Nephron (organoid): ENCODE results near the gene KCNC4.
A peak's percentile ranks its signal among the peaks of the same experiment; 100 is the strongest.

Source experiments
- H3K27ac Mint-ChIP-seq, 3 experiments: 2 replicates each; pipeline ENCODE4 v1.8.0; 2020; ENCODE audit warnings: mixed read lengths in 3 of 3, mild to moderate bottlenecking in 2 of 3, moderate library complexity in 1 of 3
- H3K27me3 Mint-ChIP-seq: 2 replicates; pipeline ENCODE4 v1.8.0; 2021; ENCODE audit warnings: low read depth, mild to moderate bottlenecking, moderate library complexity, mixed read lengths
- H3K36me3 Mint-ChIP-seq: 2 replicates; pipeline ENCODE4 v1.8.0; 2020; ENCODE audit warnings: low read depth, mixed read lengths
- H3K4me1 Mint-ChIP-seq: 2 replicates; pipeline ENCODE4 v1.8.0; 2020; ENCODE audit warnings: mixed read lengths
- H3K4me3 Mint-ChIP-seq, 3 experiments: 2 replicates each; pipeline ENCODE4 v1.8.0; 2020; ENCODE audit warnings: mild to moderate bottlenecking in 3 of 3, mixed read lengths in 3 of 3, moderate library complexity in 2 of 3
- H3K9me3 Mint-ChIP-seq: 2 replicates; pipeline ENCODE4 v1.8.0; 2020; ENCODE audit warnings: mixed read lengths
- TF ChIP-seq, protein P1 (sequence below), 3 experiments: fragments of 200-600 bp; sonication (generic); IDR thresholded peaks; one replicate each; pipeline ENCODE4 v1.5.0; 2021; ENCODE audit warnings: antibody characterized with exemption in 3 of 3; ENCODE audit not compliant: unreplicated experiment in 3 of 3

Gene KCNC4

DNA sequence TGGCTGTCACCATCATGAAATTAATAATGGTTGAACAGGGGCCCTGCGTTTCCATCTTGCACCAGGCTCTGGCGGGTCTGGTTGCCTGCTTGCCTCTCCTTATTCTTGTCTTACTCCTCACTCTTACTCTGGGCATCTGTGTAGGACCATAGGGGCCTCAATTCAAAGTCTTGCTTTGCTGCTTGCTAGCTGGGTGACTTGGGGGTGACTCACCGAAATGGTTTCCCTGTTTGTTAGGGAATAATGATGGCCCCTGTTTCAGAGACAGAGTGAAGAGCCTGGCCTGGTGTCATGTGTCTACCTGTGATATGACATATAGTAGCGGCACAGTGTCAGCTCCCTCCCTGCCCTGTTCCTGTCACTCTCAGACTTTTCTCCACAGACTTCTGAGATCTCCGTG is 24.6 kb downstream of the KCNC4 start:
- no peaks in the 10 kb centered on the region for H3K36me3 Mint-ChIP-seq
- no peaks in the 10 kb centered on the region for H3K9me3 Mint-ChIP-seq

DNA sequence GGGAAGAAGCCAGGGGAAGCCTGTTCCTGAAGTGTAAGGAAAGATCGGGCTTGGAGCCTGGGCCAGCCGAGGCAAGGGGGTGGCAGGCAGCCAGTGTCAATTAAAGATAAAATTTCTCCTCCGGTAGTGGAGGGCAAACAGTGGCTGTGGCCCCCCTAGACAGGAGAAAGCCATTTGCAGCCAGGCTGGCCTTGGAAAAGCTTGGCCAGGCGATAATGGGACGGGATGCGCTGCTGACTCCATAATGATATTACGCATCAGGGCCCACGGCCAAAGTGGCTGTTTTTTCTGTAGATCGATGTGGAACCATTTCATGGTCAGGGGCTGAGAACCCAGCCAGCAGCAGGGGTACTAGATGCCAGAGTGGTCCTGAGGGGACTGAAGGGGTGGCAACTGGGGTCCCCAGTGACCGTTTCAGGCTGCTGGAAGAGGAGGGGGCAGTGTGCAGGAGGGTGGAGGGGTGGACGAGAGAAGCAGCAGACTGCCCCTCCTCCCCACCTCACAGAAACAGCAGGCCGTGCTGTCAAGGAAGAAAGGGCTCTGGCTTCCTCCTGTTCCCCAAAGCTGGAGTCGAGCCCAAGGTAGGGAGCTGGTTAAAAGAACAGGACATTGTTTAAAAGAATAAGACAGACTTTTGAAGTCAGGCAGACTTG is 25.2 kb downstream of the KCNC4 start:
- TF ChIP-seq, protein P1, sequence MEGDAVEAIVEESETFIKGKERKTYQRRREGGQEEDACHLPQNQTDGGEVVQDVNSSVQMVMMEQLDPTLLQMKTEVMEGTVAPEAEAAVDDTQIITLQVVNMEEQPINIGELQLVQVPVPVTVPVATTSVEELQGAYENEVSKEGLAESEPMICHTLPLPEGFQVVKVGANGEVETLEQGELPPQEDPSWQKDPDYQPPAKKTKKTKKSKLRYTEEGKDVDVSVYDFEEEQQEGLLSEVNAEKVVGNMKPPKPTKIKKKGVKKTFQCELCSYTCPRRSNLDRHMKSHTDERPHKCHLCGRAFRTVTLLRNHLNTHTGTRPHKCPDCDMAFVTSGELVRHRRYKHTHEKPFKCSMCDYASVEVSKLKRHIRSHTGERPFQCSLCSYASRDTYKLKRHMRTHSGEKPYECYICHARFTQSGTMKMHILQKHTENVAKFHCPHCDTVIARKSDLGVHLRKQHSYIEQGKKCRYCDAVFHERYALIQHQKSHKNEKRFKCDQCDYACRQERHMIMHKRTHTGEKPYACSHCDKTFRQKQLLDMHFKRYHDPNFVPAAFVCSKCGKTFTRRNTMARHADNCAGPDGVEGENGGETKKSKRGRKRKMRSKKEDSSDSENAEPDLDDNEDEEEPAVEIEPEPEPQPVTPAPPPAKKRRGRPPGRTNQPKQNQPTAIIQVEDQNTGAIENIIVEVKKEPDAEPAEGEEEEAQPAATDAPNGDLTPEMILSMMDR (IDR thresholded peaks at IDR 0.05; ENCODE audit: unreplicated experiment in 3 of 3): no peak
- peaks cover 9% of the 10 kb centered on the region for H3K27me3 Mint-ChIP-seq
- no peaks in the 10 kb centered on the region for H3K9me3 Mint-ChIP-seq
- no peaks in the 10 kb centered on the region for H3K36me3 Mint-ChIP-seq
- no peak overlapping the region for H3K27ac Mint-ChIP-seq
- peaks cover 40% of the 10 kb centered on the region for H3K4me1 Mint-ChIP-seq
- no peak overlapping the region for H3K4me3 Mint-ChIP-seq

More for the DNA sequence above, 24.6 kb downstream of the KCNC4 start:
- TF ChIP-seq, protein P1 (IDR thresholded peaks at IDR 0.05; ENCODE audit: unreplicated experiment in 3 of 3): no peak
- Mint-ChIP-seq H3K4me1 (peaks cover 35% of the 10 kb centered on the region), H3K27ac (no peak overlapping the region), H3K27me3 (peaks cover 11% of the 10 kb centered on the region), H3K4me3 (no peak overlapping the region)

DNA sequence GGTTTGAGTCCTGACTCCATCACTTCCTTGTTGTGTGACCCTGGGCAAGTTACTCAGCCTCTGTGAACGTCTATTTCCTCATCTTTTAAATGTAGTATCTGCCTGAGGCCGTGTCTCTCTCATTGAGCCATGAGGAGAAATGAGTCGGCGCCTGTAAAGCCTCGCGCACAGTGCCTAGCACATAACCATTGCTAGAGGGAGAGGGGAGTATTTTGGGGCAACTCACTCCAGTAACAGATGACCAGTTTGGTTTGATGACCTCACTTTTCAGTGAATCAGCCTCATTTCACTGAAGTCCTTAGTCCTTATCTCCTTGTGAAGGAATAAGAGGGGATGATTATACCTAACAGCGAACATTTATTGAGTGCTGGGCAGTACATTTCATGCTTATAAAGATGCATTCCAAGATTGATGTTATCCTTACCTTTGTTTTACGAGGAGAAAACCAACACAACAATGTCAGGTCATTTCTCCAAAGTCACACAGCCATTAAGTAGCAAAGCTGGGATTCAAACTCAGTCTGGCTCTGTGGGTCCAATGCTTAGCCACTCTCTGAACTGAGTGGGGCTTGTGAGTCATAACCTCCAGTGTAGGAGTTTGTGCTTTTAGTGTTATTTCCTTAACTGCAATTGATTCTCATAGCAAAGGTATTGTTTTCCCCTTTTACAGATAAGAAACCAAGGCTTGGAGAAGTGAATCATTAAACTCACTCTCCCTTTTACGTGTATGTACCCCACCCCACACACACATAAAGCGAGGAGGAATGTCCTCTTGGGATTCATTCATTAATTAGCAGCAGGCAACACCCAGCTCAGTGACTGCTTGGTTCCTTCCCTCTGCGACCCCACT is 25.9 kb downstream of the KCNC4 start:
- Mint-ChIP-seq H3K36me3 (no peaks in the 10 kb centered on the region), H3K27me3 (peaks cover 9% of the 10 kb centered on the region), H3K27ac (no peak overlapping the region), H3K4me1 (peaks cover 46% of the 10 kb centered on the region), H3K9me3 (no peaks in the 10 kb centered on the region), H3K4me3 (no peak overlapping the region)
- TF ChIP-seq, protein P1 (IDR thresholded peaks at IDR 0.05; ENCODE audit: unreplicated experiment in 3 of 3): no peak

DNA sequence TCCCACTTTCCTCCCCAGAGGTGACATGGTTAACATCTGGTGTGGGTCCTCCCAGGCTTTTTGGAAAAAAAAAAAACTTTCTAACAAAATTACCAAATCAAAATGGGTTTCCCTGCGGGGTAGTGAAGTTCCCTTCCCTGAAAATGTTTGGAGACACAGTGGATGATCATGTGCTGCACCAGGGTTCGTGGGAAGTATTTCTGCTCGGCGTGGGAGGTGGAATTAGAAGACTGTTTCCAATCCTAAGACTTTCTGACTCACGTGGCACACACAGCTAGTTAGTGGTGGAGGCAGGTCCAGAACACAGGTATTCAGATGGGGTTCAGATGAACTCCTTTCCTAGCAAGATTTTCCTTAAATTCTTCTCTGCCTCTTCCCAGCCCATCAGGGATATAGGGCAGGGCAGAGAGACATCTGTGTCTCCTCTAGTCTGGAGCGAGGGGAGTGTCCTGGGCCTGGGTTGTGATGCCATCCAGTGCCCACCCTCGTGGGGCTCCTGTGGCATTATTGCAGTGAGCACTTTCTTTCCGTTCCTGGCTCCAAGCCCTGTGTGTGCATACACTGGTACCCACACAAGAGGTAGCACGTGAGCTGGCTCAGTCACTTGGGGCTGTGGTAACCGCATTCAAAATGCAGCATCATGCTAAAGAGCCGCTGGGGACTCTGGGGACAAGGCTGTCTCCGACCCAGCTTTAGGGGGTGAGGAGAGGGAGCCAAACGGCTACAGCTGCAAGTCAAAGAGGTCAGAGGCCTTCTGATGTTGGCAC is 27.5 kb downstream of the KCNC4 start:
- TF ChIP-seq, protein P1 (IDR thresholded peaks at IDR 0.05; ENCODE audit: unreplicated experiment in 3 of 3): no peak
- no peaks in the 10 kb centered on the region for H3K9me3 Mint-ChIP-seq
- peaks cover 14% of the 10 kb centered on the region for H3K27me3 Mint-ChIP-seq
- no peaks in the 10 kb centered on the region for H3K36me3 Mint-ChIP-seq
- no peak overlapping the region for H3K27ac Mint-ChIP-seq
- H3K4me3 Mint-ChIP-seq: no peak overlapping the region
- peaks cover 61% of the 10 kb centered on the region for H3K4me1 Mint-ChIP-seq

DNA sequence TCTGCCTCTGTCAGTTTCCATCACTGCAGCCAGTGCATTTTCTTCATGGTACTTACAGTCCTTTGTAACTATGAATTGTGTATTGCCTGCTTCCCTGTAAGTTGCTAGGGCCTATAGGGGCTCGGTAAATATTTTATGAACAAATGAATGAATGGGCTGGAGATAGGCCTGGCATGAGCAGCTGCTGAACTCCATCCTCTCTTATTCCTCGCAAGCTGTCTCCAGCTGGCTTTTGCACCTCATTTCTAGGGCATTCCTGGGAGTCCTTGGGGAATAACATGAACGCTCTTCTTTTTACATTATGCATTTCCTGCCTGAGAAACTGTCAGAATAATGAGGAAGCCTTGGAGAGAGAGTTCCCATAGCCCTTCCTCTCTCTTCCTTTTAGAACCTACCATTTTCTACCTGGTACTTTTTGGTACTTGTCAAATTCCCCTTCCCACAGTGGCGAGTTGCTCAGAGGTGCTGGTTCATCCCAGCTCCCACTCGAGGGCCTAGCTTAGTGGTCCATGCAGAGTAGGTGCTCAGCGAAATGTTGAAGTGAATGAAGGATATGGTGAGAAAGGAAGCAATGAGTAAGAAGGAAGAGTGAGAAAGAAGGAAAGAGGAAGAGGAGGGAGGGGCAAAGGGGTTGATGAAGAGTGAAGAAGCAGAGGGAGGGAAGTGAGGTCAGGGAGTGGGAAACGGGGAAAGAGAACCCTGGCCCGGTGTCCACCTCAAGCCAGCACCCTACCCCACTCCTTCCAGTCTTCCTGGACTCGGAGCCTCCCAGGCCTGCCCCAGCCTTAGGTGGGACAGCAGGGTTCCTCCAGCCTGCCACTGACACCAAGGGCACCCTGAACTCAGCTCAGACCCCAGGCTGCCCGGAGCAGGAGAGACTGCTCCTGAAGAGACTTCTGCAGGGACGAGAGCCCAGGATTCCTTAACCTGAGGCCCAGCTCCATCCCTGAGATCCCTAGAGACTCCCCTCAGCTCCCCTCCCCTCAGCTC is 29.6 kb downstream of the KCNC4 start:
- H3K9me3 Mint-ChIP-seq: no peaks in the 10 kb centered on the region
- TF ChIP-seq, protein P1 (IDR thresholded peaks at IDR 0.05; ENCODE audit: unreplicated experiment in 3 of 3): no peak
- H3K27me3 Mint-ChIP-seq: peaks cover 14% of the 10 kb centered on the region
- peak overlapping the region; percentile 33 to 77 (median 68) for H3K27ac Mint-ChIP-seq
- no peaks in the 10 kb centered on the region for H3K36me3 Mint-ChIP-seq
- H3K4me3 Mint-ChIP-seq: no peak overlapping the region
- H3K4me1 Mint-ChIP-seq: peaks cover 74% of the 10 kb centered on the region
